ENCODE measurements around the gene RETREG1. TPM values are rescaled to one million over a fixed set of nuclear protein-coding genes. Genes with fewer than 3 reads are reported as not detected.

Gene RETREG1
- total and polyA plus RNA-seq, 2 of the 13 experiments (the other 11 are each of a cell fraction or from before 2014, with no cell fraction given): 0.07 TPM; not detected in 1

DNA sequence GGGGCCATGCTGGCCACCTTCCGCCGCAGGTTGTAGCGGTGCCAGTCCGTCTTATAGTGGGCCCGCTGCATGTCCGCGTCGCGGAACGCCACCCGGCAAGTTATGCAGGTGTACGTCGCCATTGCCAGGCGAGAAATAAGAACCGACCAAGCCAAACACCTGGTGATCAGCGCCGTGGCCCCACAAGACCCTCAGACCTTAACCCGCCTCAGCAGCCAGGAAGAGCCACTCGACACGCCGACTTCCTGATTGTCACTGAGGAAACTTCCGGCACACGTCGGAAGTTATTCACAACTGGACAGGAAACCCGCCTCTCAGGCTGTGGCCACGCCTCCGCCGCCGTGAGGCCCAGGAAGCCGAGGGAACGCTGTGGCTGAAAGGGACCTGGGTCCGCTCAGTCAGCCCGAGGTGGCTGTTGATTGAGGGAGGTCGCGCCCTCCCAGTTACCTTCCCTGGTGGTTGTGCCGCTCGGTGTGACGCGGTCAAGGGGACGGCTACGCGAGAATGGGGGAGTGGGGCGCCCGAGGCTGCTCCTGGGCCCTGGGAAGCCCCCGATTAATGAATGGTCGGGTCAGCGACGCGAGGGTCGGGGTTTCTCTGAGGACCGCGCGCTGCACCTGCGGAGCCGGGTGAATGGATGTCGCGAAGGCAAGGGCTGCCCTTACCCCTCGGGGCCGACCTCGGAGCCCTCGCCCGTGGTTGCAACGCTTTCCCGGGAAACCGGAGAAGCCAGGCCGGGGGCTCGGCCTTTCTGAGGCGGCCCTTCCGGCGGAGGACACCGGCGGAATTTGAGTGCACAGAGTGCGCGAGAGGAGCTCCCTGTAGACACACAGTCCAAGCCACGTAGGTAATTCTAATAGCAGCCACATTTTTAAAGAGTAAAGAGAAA, 151.0 kb downstream of the RETREG1 start, which contains the start of gene ZNF622 (continued):
- TF ChIP-seq, protein P1, sequence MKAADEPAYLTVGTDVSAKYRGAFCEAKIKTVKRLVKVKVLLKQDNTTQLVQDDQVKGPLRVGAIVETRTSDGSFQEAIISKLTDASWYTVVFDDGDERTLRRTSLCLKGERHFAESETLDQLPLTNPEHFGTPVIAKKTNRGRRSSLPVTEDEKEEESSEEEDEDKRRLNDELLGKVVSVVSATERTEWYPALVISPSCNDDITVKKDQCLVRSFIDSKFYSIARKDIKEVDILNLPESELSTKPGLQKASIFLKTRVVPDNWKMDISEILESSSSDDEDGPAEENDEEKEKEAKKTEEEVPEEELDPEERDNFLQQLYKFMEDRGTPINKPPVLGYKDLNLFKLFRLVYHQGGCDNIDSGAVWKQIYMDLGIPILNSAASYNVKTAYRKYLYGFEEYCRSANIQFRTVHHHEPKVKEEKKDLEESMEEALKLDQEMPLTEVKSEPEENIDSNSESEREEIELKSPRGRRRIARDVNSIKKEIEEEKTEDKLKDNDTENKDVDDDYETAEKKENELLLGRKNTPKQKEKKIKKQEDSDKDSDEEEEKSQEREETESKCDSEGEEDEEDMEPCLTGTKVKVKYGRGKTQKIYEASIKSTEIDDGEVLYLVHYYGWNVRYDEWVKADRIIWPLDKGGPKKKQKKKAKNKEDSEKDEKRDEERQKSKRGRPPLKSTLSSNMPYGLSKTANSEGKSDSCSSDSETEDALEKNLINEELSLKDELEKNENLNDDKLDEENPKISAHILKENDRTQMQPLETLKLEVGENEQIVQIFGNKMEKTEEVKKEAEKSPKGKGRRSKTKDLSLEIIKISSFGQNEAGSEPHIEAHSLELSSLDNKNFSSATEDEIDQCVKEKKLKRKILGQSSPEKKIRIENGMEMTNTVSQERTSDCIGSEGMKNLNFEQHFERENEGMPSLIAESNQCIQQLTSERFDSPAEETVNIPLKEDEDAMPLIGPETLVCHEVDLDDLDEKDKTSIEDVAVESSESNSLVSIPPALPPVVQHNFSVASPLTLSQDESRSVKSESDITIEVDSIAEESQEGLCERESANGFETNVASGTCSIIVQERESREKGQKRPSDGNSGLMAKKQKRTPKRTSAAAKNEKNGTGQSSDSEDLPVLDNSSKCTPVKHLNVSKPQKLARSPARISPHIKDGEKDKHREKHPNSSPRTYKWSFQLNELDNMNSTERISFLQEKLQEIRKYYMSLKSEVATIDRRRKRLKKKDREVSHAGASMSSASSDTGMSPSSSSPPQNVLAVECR (CRISPR knock-in tag; IDR thresholded peaks at IDR 0.05; ENCODE audit: borderline replicate concordance): peak; percentile 98
- TF ChIP-seq, protein P2, sequence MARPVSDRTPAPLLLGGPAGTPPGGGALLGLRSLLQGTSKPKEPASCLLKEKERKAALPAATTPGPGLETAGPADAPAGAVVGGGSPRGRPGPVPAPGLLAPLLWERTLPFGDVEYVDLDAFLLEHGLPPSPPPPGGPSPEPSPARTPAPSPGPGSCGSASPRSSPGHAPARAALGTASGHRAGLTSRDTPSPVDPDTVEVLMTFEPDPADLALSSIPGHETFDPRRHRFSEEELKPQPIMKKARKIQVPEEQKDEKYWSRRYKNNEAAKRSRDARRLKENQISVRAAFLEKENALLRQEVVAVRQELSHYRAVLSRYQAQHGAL (CRISPR knock-in tag; IDR thresholded peaks at IDR 0.05; ENCODE audit: not compliant biosample characterization): no peak
- peak; percentile 66 for TF ChIP-seq ZSCAN21 (CRISPR knock-in tag; IDR thresholded peaks at IDR 0.05; ENCODE audit: borderline replicate concordance)
- no peak for TF ChIP-seq WIZ (CRISPR knock-in tag; IDR thresholded peaks at IDR 0.05)
- TF ChIP-seq, protein P3, sequence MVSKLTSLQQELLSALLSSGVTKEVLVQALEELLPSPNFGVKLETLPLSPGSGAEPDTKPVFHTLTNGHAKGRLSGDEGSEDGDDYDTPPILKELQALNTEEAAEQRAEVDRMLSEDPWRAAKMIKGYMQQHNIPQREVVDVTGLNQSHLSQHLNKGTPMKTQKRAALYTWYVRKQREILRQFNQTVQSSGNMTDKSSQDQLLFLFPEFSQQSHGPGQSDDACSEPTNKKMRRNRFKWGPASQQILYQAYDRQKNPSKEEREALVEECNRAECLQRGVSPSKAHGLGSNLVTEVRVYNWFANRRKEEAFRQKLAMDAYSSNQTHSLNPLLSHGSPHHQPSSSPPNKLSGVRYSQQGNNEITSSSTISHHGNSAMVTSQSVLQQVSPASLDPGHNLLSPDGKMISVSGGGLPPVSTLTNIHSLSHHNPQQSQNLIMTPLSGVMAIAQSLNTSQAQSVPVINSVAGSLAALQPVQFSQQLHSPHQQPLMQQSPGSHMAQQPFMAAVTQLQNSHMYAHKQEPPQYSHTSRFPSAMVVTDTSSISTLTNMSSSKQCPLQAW (CRISPR knock-in tag; IDR thresholded peaks at IDR 0.05): peak; percentile 81
- no peak for TF ChIP-seq ZNF251 (CRISPR knock-in tag; IDR thresholded peaks at IDR 0.05)
- TF ChIP-seq RAD51 (IDR thresholded peaks at IDR 0.05; ENCODE audit: borderline replicate concordance): no peak
- TF ChIP-seq ZNF207 (IDR thresholded peaks at IDR 0.05; ENCODE audit: borderline replicate concordance): no peak
- TF ChIP-seq, protein P4, sequence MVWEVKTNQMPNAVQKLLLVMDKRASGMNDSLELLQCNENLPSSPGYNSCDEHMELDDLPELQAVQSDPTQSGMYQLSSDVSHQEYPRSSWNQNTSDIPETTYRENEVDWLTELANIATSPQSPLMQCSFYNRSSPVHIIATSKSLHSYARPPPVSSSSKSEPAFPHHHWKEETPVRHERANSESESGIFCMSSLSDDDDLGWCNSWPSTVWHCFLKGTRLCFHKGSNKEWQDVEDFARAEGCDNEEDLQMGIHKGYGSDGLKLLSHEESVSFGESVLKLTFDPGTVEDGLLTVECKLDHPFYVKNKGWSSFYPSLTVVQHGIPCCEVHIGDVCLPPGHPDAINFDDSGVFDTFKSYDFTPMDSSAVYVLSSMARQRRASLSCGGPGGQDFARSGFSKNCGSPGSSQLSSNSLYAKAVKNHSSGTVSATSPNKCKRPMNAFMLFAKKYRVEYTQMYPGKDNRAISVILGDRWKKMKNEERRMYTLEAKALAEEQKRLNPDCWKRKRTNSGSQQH (CRISPR knock-in tag; IDR thresholded peaks at IDR 0.05; ENCODE audit: low read depth): no peak; the same call in 1 of the 2 replicates
- TF ChIP-seq, protein P5, sequence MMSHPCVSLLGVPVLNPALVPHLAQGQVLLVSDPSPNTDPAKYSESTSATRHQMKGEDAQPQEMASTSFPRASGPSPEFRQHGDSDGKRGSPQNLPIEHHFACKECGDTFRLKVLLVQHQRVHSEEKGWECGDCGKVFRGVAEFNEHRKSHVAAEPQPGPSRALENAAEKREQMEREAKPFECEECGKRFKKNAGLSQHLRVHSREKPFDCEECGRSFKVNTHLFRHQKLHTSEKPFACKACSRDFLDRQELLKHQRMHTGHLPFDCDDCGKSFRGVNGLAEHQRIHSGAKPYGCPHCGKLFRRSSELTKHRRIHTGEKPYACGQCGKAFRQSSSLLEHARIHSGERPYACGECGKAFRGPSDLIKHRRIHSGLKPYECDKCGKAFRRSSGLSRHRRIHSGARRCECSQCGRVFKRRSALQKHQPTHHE (CRISPR knock-in tag; IDR thresholded peaks at IDR 0.05; ENCODE audit: borderline replicate concordance): peak; percentile 94; the same call in 1 of the 2 replicates
- peak; percentile 89 for TF ChIP-seq XRCC5 (optimal IDR thresholded peaks at IDR 0.05; ENCODE audit: low read length)
- peak; percentile 93 for TF ChIP-seq MAF1 (CRISPR knock-in tag; IDR thresholded peaks at IDR 0.05; ENCODE audit: borderline replicate concordance)
- TF ChIP-seq SKI (IDR thresholded peaks at IDR 0.05; ENCODE audit: partially characterized antibody): no peak
- TF ChIP-seq NR3C1 (CRISPR knock-in tag; IDR thresholded peaks at IDR 0.05): no peak
- TF ChIP-seq ZNF34 (CRISPR knock-in tag; IDR thresholded peaks at IDR 0.05; ENCODE audit: borderline replicate concordance): peak; percentile 97
- TF ChIP-seq, protein P6, sequence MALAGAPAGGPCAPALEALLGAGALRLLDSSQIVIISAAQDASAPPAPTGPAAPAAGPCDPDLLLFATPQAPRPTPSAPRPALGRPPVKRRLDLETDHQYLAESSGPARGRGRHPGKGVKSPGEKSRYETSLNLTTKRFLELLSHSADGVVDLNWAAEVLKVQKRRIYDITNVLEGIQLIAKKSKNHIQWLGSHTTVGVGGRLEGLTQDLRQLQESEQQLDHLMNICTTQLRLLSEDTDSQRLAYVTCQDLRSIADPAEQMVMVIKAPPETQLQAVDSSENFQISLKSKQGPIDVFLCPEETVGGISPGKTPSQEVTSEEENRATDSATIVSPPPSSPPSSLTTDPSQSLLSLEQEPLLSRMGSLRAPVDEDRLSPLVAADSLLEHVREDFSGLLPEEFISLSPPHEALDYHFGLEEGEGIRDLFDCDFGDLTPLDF (CRISPR knock-in tag; IDR thresholded peaks at IDR 0.05): 0 out of 2 replicates have a peak, but pooled peaks have one; percentile 31
- TF ChIP-seq RXRB (CRISPR knock-in tag; IDR thresholded peaks at IDR 0.05; ENCODE audit: borderline replicate concordance): peak; percentile 57; the same call in 1 of the 2 replicates

Data from HepG2 (cell line).